Activated T-helper 2 cell treated with anti-CD3 and anti-CD28 coated beads, Interferon-gamma antibody, Interleukin-2, Interleukin-4, amounts not matched to agents 10 μg/mL and 5 μg/mL and 100 μg/mL, durations not matched to agents 14 hours and 24 hours and 36 hours (primary cell): ENCODE data around the gene AK1. TPM values are rescaled to one million over a fixed set of nuclear protein-coding genes. Genes with fewer than 3 reads are reported as not detected.
"Not testable (repeated sequence)": the region's sequence is repeated elsewhere in the genome, so short reads cannot be mapped to it uniquely, and the experiment has no call there.

Experiments
- DNase-seq: peaks from one replicate; pipeline ENCODE4 v3.0.0; 2021; ENCODE audit warnings: low spot score
- H3K27ac Mint-ChIP-seq: one replicate; pipeline ENCODE4 v1.8.0; 2021; ENCODE audit warnings: mixed read lengths
- H3K27me3 Mint-ChIP-seq: one replicate; pipeline ENCODE4 v1.8.0; 2021; ENCODE audit warnings: low read depth, mixed read lengths
- H3K36me3 Mint-ChIP-seq: one replicate; pipeline ENCODE4 v1.8.0; 2021; ENCODE audit warnings: low read depth, mixed read lengths
- H3K4me1 Mint-ChIP-seq: one replicate; pipeline ENCODE4 v1.8.0; 2021; ENCODE audit warnings: low read depth, mixed read lengths
- H3K4me3 Mint-ChIP-seq: one replicate; pipeline ENCODE4 v1.8.0; 2021; ENCODE audit warnings: low read depth, mild to moderate bottlenecking, moderate library complexity, mixed read lengths
- H3K9me3 Mint-ChIP-seq: one replicate; pipeline ENCODE4 v1.8.0; 2021; ENCODE audit warnings: mixed read lengths
- intact Hi-C: fragments of 100-400 bp; cut with micrococcal nuclease; formaldehyde crosslinking; loops from one replicate; pipeline ENCODE4 v1.15.1; 2023
- total RNA-seq: library from RNA; stranded (reverse); gene quantifications from 2 replicates; pipeline ENCODE4 v1.2.3, GENCODE V29; 2022

AK1 gene
- total RNA-seq, 1 donor from 2014 or later, result 21.0 TPM

DNA sequence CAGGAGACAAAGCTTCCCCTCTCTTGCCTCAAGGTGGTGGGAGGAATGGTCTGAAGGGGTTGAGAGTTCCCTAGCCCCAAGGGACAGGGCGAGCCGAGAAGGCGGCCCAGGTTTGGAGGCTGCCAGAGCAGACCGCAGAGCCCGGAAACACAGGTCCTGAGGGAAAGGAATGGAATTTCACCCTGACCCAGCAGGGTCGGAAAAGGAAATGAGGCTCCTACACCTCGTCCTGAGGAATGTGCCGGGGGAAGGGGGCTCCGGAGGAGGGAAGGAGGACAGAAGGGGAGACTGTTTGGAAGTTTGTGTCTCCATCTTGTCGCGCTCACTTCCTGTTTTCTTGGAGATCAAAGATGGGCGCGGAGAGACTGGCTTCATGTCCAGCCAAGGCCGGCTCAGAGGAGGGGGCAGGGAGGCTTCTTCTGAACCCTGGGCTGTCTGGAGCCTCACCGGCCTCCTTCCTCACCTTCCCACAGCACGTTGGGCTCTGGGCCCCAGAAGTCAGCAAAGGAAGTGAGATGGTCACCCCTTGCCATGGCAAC is 32.6 kb downstream of the AK1 start:
- Mint-ChIP-seq H3K27ac (no peak overlapping the region), H3K4me1 (no peaks in the 10 kb centered on the region), H3K27me3 (no peaks in the 10 kb centered on the region), H3K4me3 (no peak overlapping the region), H3K36me3 (peaks cover 14% of the 10 kb centered on the region), H3K9me3 (peaks cover 13% of the 10 kb centered on the region)
- no peak for DNase-seq
- intact Hi-C loops, result no loop called here

DNA sequence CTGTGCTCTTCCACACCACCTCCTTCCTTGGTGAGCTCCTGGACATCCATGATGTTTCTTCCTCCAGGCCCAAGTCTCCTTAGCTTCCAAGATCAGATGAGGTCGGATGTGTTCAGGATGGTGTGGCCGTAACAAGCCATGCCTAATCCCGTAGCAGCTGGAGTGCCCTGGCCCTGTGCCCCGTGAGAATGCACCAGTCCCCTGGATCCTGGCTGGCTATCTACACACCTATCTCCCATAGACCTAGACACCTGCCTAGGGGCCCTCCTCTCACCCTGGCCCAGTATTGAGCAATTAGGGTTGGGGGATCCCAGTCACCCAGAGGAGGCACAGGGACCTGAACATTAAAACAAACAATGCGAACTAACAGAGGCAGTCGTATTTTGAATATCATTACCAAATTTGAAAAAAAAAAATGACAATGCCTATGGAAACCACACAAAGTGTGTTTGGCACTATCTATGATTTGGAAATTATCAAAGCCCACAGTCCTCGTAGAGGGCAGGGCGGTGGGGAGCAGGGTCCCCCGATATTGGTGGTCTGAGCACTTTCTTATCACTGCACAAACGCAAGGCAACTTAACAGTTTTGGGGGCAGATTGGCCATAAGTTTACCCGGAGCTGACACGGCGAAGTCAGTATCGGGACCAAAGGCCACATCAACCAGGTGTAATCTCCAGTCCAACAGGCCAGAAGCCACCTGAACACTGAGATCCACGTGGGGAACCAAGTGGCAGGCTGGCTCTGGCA is 36.2 kb downstream of the AK1 start:
- intact Hi-C loops, result no loop called here
- H3K4me1 Mint-ChIP-seq, result no peaks in the 10 kb centered on the region
- H3K36me3 Mint-ChIP-seq, result no peaks in the 10 kb centered on the region
- no peak overlapping the region for H3K27ac Mint-ChIP-seq
- no peak overlapping the region for H3K4me3 Mint-ChIP-seq
- H3K27me3 Mint-ChIP-seq, result no peaks in the 10 kb centered on the region
- no peak for DNase-seq
- H3K9me3 Mint-ChIP-seq, result no peaks in the 10 kb centered on the region

GRCh38 chr9:127838375-127839078 is 38.9 kb downstream of the AK1 start:
- no peaks in the 10 kb centered on the region for H3K4me1 Mint-ChIP-seq
- H3K27me3 Mint-ChIP-seq, result no peaks in the 10 kb centered on the region
- intact Hi-C loops, result no loop called here
- H3K27ac Mint-ChIP-seq, result no peak overlapping the region
- H3K36me3 Mint-ChIP-seq, result peaks cover 2% of the 10 kb centered on the region
- no peaks in the 10 kb centered on the region for H3K9me3 Mint-ChIP-seq
- no peak for DNase-seq
- H3K4me3 Mint-ChIP-seq, result no peak overlapping the region

DNA sequence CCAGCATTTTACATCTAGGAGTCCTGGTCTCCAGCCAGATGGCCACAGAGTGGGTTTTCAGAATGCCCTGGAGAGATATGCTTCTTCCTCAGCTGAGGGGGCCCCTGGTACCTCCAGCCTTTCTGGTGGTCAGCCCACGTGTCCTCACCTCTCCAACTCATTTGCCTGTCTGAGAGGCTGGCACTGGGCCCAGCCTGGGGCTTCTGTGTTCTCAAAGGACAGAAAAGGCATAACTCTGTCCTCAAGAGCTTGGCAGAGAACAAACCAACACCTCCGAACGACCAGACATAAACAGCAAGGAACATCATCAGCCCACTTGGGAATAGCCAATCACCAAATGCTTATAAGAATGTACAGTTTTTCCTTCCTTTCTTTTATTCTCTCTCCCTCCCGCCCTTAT is 40.1 kb downstream of the AK1 start:
- no peaks in the 10 kb centered on the region for H3K9me3 Mint-ChIP-seq
- no peaks in the 10 kb centered on the region for H3K27me3 Mint-ChIP-seq
- no peak overlapping the region for H3K27ac Mint-ChIP-seq
- intact Hi-C loops, result no loop called here
- H3K4me1 Mint-ChIP-seq, result peaks cover 1% of the 10 kb centered on the region
- DNase-seq, result no peak
- H3K4me3 Mint-ChIP-seq, result no peak overlapping the region
- peaks cover 2% of the 10 kb centered on the region for H3K36me3 Mint-ChIP-seq

GRCh38 chr9:127836561-127836960 is 40.9 kb downstream of the AK1 start:
- intact Hi-C loops, DNase-seq, H3K27me3 Mint-ChIP-seq, H3K4me3 Mint-ChIP-seq, H3K9me3 Mint-ChIP-seq, H3K4me1 Mint-ChIP-seq, H3K36me3 Mint-ChIP-seq, H3K27ac Mint-ChIP-seq: not testable (repeated sequence)

DNA sequence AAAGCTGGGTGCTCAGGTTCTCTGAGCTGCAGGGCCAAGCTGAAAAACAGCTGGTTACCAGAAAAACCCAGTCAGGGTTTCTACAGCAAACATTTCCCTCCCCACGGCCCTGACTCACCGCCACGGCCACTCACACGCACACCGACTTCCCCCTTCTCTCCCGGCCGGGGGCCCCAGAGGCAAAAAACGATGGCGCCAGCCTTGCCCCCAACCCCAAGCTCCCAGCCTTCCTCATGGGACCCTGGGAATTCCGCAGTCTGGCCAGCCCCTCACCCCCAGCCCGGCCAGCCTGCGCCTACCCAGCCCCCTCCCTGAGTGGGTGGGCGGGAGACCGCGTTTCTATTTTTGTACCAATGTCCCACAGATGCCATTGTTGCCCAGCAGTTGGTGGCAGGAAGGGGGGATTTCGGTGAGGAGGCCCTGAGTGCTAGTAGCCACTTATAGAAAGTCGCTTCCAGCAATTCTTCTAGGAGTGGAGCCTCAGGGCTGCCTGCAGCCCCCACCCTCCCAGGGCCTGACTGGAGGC is 41.4 kb downstream of the AK1 start:
- no peaks in the 10 kb centered on the region for H3K27me3 Mint-ChIP-seq
- peaks cover 3% of the 10 kb centered on the region for H3K4me1 Mint-ChIP-seq
- no peaks in the 10 kb centered on the region for H3K9me3 Mint-ChIP-seq
- peaks cover 2% of the 10 kb centered on the region for H3K36me3 Mint-ChIP-seq
- H3K4me3 Mint-ChIP-seq, result no peak overlapping the region
- no peak for DNase-seq
- intact Hi-C loops, result no loop called here
- no peak overlapping the region for H3K27ac Mint-ChIP-seq

DNA sequence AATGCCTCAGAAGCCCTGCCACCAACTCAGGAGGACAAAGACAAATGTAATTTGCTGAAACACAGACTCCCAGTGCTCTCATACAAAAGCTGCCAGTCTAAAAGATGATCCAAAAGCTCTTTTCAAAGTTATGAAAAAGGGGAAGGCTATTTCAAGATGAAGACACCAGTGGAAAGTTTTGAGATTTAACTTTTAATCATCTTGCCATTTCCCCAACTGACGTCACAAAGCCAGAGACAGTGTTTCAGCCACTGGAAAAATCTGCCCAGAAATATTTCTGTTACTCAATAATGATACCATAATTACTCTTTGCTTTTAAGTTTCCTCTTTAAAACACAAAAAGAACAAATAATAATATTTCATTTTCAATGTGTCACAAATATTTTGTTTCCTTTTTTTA is 43.9 kb downstream of the AK1 start:
- Mint-ChIP-seq H3K4me1 (peaks cover 3% of the 10 kb centered on the region), H3K27ac (no peak overlapping the region), H3K27me3 (no peaks in the 10 kb centered on the region), H3K9me3 (no peaks in the 10 kb centered on the region), H3K4me3 (no peak overlapping the region), H3K36me3 (peaks cover 6% of the 10 kb centered on the region)
- no peak for DNase-seq
- intact Hi-C loops, result no loop called here

- intact Hi-C loops, result no loop called here
- Mint-ChIP-seq H3K27me3 (no peaks in the 10 kb centered on the region), H3K4me1 (peaks cover 3% of the 10 kb centered on the region), H3K9me3 (no peaks in the 10 kb centered on the region), H3K36me3 (peaks cover 6% of the 10 kb centered on the region), H3K4me3 (no peak overlapping the region), H3K27ac (no peak overlapping the region)
- DNase-seq, result no peak
Measured at GRCh38 chr9:127832248-127832647, 45.2 kb downstream of the AK1 start.

GRCh38 chr9:127829205-127829906 is 48.1 kb downstream of the AK1 start:
- Mint-ChIP-seq H3K9me3 (no peaks in the 10 kb centered on the region), H3K36me3 (peaks cover 14% of the 10 kb centered on the region), H3K4me3 (no peak overlapping the region), H3K4me1 (peaks cover 3% of the 10 kb centered on the region), H3K27ac (no peak overlapping the region), H3K27me3 (no peaks in the 10 kb centered on the region)
- no peak for DNase-seq
- intact Hi-C loops, result no loop called here

DNA sequence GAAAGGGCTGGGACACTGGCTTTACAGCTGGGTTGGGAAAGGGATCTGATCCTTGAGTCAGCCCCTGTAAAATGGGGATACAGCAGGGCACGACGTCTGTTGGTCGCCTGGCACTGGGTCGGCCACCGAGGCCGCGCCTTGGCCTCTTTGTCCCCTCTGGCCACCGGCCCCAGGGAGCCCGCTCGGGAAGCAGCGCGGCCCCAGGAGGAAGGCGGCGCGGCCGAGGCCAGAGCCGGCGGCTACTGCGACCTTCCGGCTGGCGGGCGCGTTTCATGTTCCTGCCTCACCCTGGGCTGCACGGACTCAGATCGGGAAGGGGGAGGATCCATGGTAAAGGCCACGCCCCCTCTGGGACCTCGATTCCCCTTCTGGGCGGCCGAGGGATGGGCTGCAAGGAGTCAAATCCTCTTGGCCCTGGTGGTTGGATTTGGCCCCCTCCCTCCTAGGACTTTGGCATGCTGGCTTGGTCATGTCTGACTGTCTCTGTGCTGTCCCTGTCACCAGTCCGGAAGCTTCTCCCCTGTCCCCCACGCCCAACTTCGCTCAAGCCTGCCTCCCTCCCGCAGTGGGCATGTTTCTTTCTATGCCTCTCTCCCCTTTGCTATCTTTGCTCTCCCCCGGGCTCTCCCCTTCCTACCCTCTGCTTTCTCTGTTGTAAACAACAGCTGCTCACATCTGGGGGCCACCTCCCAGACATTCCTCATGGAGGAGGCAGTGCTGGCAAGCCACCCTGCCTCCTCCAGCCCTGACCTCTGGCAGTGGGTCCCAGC is 49.0 kb downstream of the AK1 start:
- no peak for DNase-seq
- Mint-ChIP-seq H3K4me3 (no peak overlapping the region), H3K9me3 (no peaks in the 10 kb centered on the region), H3K36me3 (peaks cover 18% of the 10 kb centered on the region), H3K27me3 (no peaks in the 10 kb centered on the region), H3K4me1 (peaks cover 3% of the 10 kb centered on the region), H3K27ac (no peak overlapping the region)
- intact Hi-C loops, result no loop called here

DNA sequence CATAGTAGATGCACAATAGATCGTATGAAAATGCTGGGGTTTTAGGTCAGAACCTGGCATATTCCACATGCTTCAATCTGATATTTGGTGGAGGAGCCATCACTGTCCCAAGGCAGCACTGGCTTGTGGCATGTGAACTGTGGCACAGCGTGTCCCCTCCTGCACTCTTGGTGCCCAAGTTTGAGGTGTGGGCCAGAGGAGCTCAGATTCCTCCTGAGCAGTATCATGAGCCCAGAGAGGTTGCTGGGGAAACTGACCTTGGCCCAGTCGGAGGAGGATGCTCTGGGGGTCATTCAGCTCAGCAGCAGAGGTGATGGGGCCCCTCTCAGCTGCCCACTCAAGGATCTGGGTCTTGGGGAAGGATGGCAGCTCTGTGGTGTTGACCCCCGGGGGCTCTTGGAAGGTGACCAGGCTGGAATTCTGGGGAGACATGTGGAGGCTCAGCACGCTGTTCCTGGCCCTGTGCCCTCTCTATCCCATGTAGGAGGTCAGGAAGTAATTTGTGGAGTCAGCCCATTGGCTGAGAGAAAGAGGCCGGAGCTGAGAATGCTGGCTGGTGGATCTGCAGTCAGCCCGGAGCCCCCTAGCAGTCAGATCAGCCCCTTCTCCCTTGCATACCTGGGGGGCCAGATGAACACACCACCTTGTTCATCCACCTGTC is 51.1 kb downstream of the AK1 start:
- Mint-ChIP-seq H3K9me3 (no peaks in the 10 kb centered on the region), H3K36me3 (peaks cover 18% of the 10 kb centered on the region), H3K4me3 (no peak overlapping the region), H3K4me1 (no peaks in the 10 kb centered on the region), H3K27ac (no peak overlapping the region), H3K27me3 (no peaks in the 10 kb centered on the region)
- intact Hi-C loops, result no loop called here
- no peak for DNase-seq
